ENCODE results near the gene MRPL42.

- TF ChIP-seq CTCF (conservative IDR thresholded peaks at IDR 0.05; ENCODE audit: low read depth, low read length) (no peak), USF2 (IDR thresholded peaks at IDR 0.05; ENCODE audit: low read depth, low read length) (no peak), MAZ (IDR thresholded peaks at IDR 0.05; ENCODE audit: borderline replicate concordance, low read depth, low read length) (no peak), ELK1 (IDR thresholded peaks at IDR 0.05; ENCODE audit: borderline replicate concordance, low read depth, low read length) (no peak), SMC3 (IDR thresholded peaks at IDR 0.05; ENCODE audit: low read depth, low read length) (no peak), MXI1 (IDR thresholded peaks at IDR 0.05; ENCODE audit: borderline replicate concordance, low read depth, low read length) (no peak), RCOR1 (IDR thresholded peaks at IDR 0.05; ENCODE audit: insufficient replicate concordance, low read length) (no peak), POLR2A (IDR thresholded peaks at IDR 0.05; ENCODE audit: low read depth, low read length) (no peak), BHLHE40 (IDR thresholded peaks at IDR 0.05; ENCODE audit: low read depth, low read length) (no peak), RFX5 (IDR thresholded peaks at IDR 0.05; ENCODE audit: low read depth, low read length) (no peak), MAFK (IDR thresholded peaks at IDR 0.05; ENCODE audit: low read depth, low read length) (no peak)
Measured at GRCh38 chr12:93547778-93548177, 80.5 kb downstream of the MRPL42 start.
